MV-4-11 (cell line): ENCODE data around the gene CTNNA3.

Experiments
- DNase-seq: peaks from one replicate; lab custom pipeline; 2025; lab: John Stamatoyannopoulos, UW

The CTNNA3 gene

GRCh38 chr10:67011981-67012380 lies 684.0 kb downstream of the CTNNA3 start:
- DNase-seq = no peak

DNA sequence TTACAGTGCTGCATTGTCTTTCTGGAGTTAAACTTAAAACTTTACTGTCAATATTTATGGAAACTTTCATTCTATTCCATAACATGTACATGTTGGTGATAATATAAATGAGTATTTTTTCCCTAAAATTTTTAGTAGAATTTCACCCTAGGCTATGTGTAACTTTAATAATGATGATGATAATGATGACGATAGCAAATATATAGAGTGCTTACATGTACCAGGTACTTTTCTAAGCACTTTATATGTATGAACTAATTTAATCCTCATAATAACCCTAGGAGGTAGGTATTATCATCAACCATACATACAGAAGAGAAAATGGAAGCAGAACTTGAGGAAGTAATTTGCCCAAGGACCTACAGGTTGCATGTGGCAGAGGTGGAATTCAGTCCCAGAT lies 684.5 kb downstream of the CTNNA3 start:
- DNase-seq = no peak

GRCh38 chr10:67005981-67006380 lies 690.0 kb downstream of the CTNNA3 start:
- DNase-seq = no peak

DNA sequence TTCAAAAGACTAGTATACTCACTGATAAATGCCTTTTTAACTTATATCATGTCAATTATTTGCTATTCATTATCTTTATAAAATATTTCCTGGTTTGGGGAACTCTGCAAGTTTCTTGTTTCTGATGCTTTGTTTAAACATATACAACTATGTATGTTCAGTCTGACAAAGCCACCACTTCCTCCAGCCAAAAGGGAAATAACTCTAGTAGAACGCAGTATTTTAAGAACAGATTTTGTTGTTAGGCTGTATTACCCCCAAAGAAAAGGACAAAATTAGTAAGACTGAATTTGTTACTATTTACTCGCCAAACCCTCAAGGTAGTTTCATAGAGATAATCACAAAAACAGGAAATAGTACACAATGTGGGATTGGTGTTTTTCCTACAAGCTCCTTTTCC lies 691.3 kb downstream of the CTNNA3 start:
- DNase-seq = no peak

DNA sequence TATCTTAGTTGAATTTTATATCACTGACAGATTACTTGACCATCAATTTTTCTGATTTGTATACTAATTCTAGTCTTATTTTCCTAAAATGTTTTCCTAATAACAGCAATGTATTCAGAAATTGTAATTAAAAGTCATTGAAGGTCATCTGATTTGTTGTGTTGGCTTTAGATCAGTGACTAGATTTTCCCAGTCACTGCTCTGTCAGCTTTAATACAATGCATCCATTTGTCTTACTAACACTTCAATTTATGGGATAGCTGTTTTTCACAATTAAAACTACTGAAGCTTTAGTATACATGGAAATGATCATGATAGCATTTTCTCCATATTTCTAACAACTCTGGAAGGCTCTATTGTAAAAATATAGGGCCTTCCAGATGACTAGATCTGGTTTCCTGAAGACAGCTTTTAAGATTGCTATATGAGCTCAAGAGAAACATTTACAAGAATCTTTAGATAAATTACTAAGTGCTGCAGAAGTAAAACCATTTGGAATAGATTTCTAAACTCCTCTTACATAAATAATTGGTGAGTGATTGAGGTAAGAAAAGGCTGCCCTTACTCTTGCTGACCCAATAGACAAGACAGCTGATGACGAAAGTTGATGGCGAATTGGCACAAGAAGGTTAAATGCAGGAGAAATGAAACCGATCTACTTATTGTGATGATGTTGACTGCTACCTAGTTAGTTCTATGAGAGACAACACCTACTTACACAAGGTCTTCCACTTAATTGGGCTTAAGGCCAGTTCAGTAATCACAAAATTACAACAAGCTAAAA lies 696.0 kb downstream of the CTNNA3 start:
- no peak for DNase-seq

DNA sequence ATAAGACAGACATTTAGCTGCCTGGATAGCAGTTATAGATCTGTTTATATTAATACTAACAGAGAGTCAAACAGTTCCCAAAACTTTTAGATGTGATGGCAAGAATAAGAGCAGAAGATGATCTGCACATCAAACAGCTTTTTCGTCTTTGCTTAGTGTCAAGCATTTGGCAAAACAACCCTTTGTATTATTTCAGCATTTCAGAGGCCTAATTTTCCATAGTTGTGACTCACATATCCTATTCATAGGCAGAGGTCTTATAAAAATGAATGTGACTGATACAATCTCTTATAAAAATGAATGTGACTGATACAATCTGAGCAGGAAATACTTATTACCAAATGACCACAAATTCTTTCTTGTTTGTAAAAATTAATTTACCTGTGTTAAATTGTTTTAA lies 699.0 kb downstream of the CTNNA3 start:
- DNase-seq = no peak

DNA sequence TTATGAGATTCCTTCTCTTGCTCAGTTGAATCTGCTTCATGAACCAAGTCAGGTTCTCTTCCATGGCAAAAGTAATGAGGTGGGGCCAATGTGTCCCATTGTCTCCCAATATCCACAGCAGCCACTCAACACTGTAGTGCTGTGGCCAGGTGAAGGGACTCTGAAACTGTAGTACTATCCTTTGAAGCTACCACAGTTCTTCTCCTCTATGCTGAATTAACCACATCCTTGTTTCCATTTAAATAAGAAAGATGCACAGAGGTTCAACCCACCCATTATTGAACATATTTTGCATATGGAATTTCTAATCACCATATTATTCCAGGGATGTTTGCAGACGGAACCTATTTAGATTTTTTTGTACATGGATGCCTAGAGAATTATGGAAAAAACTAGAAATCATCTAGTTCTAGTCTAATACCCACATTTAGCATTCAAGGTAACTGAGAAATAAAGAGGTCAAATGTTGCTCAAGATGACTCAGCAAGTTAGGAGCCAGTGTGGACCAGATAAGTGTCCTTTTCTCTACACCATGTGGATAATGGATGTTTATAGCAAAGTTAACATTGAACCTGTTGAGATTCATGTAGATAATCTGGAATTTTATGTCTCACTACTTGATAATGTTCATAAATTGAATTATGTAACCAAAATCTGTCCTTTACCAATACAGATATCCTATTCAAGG lies 705.7 kb downstream of the CTNNA3 start:
- DNase-seq = no peak

DNA sequence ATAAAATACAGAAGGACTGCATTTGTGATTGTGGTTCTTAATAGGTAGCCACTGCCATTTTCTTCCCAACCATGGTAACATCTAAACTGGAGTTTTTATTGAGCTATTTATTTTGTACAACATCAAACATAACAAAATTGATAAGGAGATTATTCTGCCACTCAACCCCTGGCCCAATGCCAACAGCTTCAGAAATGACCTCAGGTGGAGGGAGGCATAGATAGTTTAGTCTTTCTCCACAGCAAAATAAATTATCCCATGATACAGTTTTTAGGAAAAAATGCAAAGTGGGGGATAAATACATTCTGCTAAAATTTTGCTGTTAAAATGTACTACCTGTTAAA lies 712.5 kb downstream of the CTNNA3 start:
- DNase-seq = no peak

- DNase-seq = no peak
Measured at GRCh38 chr10:66982792-66983474, 713.1 kb downstream of the CTNNA3 start.

DNA sequence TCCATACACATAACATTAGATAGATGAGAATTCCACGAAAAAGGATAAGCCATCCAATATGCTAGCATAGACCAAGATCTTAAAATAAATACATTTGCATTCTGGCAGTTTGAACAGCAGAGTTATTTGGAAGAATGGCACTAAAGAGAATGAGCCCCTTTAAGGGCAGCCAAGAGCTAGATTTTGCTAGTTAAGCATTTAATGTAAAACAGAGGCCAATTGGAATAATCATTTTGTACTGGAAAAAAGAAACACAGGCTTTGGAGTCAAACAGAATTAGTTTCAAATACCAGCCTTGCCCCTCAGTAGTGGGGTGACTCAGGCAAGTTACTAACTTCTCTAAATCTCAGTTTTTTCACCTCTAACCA lies 714.0 kb downstream of the CTNNA3 start:
- no peak for DNase-seq

DNA sequence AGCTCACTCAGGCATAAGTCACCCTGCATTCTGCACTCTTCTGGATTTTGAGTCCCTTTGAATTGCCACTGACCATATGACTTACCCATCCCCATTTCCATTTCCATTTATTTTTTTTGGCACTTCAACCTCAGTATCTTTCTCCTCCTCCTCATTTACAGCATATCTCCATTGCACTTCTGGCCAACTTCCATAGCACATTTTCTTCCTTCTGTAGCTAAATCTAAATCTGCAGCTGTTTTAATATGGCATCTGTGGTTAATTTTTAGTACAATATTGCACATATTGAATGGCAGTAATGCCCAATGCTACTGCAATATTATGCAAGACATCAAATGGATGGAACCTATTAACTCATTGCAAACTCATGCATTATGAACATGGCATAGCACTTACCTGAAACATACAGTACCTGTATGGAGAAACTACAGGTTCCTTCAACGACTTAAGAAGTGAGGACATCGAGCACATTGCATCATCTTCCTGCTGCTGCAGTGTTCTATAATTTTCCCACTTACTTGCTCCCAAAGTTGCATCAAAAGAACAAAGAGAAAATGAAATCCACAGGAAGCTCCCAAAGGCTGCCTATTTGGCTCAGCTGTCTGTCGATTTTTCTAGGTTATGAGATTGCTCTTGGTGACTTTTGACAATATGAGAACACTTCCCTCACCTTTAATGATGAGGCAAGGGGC lies 714.5 kb downstream of the CTNNA3 start:
- DNase-seq = no peak

DNA sequence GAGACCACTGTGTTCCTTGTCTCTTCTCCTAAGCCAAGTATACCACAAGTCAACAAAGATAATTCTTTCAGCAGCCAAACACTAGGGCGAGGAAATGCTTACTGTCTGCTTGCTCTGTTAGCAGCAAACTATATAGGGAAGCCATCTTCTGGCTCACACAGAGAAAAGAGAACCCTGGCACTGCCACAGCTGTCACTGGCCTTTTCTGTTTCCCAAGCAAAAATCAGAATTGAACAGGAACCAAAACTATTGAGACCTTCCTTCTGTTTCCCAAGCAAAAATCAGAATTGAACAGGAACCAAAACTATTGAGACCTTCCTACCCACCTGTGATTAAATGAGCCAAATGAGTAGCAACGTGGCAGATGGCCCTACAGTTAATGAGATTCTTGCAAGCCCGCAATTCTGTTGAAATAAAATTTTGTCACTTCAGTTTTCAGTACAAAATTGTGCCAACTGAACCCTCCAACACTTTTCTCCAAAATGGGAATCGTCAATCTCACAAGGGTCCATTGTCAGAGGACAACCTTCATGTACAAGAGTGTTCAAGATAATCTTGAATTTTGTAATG lies 715.7 kb downstream of the CTNNA3 start:
- no peak for DNase-seq

DNA sequence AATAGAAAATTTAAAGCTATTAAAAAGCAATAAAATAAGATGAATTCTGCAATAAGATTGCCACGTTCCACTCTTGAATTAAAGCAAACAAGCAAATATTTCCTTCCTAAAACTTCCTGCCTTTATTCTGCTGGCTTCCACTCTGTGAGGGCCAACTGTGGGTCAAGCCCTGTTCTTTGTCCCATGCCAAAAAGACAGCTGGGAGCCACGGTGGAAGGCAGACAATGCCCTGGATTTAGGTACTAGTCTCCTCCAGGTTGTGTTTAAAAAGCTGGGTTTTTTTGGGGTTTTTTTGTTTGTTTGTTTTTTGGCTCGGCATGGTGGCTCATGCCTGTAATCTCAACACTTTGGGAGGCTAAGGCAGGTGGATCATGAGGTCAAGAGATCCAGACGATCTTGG lies 731.0 kb downstream of the CTNNA3 start:
- DNase-seq = no peak

- DNase-seq = no peak
Measured at GRCh38 chr10:66958466-66958865, 737.5 kb downstream of the CTNNA3 start.

- DNase-seq = no peak
Measured at GRCh38 chr10:66951896-66952295, 744.1 kb downstream of the CTNNA3 start.

- DNase-seq = no peak
Measured at GRCh38 chr10:66943590-66943989, 752.4 kb downstream of the CTNNA3 start.

GRCh38 chr10:66942407-66942806 lies 753.6 kb downstream of the CTNNA3 start:
- DNase-seq = no peak

DNA sequence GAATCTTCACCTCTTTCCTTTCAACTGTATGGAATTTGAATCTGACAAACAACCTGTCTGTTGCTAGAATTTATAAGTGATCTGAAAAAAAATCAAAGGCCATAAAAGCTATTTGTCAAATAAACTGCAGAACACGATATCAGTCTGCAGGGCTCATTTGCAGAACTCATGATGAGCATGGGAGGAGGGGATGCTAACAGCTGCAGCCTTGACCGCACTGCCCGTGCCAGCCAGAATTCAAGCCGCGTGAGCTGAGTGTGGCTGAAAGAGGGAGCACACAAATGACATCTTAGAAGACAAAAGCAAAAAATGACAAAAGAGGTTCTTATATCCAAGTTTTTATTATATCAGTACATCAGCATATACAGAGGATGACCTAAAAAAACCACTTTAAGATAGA lies 754.5 kb downstream of the CTNNA3 start:
- no peak for DNase-seq

DNA sequence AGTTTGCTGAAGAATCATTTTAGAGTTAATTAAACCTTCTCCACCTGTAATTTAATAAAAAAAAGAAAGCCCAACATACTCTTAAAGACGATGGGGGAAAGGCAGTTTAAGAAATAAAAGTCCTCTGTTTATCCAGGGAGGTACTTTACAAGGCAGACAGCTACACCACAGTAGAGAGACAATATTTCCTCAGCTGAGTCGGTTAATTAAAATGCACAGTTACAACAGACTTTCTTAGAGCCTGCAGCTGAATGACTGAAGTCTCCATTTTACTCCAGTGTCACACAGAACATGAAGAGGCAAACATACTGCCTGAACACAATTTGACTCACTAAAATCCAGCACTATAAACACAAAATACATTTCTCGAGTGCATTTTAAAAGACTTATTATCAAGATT lies 755.0 kb downstream of the CTNNA3 start:
- DNase-seq = no peak

GRCh38 chr10:66934711-66935110 lies 761.3 kb downstream of the CTNNA3 start:
- no peak for DNase-seq

GRCh38 chr10:66931949-66932343 lies 764.0 kb downstream of the CTNNA3 start:
- DNase-seq = no peak

- DNase-seq = peak; percentile 35
Measured at GRCh38 chr10:66931340-66931948, 764.6 kb downstream of the CTNNA3 start.
